Measurements from ENCODE around the gene PKD1L1.

The PKD1L1 gene

DNA sequence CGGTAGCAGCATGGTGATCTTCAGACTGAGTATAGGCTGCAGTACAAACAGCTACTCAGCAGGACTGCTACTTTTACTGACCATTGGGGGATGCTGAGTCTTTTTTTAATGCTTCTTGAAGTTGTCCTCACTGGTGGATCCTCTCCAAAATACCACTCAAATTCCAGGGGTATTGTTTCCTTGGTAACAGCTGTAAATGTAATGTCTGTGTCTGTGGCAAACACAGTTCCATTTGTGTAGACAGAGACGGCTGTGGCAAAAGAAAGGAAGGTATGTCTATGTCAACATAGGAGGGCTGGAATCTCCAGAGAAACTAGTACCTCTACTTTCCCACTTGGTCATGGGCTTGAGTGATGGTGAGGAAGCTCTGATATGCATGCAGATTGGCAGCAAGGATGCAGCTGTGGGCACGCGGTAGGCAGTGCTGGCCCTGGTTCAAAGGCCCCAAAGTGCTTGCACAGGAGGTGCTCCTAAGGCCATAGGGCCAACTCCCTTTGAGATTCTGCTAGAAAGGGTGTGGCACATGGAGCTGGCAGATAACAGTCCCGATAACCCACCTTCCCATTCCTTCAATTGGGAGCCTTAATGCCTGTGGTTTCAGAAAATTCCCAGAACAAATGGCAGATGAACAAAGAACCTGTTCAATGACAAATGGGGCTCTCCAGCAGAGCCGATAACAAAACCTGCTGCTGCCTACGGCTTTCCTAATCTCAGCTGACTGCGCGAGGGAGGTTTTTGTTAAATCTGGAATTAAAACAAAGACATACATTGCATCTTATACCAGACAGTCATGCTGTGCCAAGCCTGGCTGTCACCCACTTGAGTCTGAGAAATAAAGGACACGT is 43.0 kb downstream of the PKD1L1 start:
- DNase-seq (ENCODE audit: low read depth): no peak

DNA sequence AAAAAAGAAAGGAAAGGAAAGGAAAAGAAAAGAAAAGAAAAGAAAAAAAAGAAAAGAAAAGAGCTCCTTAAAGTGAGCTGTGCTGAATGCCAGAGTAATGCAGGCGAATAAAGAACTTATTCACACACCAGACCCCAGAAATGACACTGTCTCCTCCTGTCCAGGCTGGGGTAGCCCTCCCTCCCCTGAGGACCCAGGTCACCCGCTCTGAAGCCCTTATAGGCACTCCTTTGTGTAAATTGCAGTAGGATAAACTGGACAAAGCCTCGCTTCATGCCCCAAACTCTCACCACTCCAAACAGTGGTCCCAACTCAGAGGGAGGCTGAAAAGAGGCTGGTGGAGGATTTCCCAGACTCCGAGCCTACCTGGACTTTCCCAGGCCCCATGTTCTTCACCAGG is 46.3 kb downstream of the PKD1L1 start:
- no peak for DNase-seq (ENCODE audit: low read depth)

DNA sequence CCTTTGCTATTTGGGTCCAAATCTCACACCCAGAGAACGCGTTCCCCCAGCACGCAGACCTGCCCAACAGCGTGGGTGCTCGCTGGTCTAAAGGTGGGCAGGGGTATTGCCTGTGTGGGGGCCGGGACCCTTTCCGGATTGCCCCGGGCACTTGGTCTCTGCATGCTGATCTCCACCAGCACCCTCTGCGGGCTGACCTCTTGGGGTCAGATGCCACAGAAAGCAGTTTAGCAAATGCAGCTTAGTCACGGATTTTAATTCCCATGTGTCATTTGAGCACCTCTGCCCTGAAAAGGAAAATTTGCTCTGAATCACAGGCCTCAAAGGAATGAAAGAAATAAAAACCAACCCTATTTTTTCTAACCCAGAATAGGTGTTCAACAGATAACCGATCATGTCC is 46.7 kb downstream of the PKD1L1 start:
- no peak for DNase-seq (ENCODE audit: low read depth)

DNA sequence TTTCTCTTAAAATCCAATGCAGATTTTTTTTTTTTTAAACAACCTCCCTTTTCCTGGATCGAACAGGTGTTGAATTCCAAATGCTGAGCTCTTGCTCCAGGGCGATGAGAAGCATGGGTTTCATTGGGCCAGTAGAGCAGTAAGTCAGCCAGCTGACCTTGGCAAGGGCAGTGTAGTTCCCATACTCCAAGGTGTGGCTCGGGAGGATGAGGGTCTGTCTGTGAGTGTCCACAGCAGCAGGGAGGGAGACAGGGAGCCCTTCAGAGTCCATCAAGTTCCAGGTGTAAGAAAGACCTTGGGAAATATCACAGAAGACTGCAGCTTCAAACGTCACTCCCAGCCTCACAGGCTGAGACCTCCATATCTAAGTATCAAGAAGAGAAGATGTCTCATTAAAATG is 50.4 kb downstream of the PKD1L1 start:
- DNase-seq (ENCODE audit: low read depth): no peak

DNA sequence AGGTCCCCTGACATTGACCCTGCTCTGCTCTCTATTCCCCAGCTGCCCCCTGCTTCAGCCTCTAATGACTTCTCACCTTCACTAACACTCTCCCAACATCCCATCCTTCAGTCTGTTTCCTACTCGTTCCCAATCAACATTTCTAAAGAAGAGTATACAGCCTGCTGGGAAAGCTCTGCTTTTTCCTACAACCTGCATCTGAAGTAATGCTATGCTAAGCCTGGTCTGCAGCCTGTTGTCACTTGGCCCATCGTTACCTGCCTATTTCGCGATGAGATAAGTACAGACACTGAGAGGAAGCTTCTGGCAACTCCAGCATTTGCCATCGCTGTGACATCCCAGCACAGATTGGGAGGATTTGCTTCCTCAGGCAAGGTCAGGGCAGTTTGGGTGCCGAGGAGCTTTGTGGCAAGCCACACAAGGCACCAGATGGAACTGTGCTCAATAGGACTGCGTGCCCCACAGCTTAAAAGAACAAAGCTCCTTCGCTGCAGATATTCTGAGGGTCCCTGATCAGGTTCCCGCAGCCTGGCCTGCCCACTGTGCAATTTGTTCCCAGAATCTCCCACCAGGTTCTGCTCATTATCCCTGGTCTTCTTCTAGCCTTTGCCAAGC is 51.4 kb downstream of the PKD1L1 start:
- DNase-seq (ENCODE audit: low read depth): no peak

DNA sequence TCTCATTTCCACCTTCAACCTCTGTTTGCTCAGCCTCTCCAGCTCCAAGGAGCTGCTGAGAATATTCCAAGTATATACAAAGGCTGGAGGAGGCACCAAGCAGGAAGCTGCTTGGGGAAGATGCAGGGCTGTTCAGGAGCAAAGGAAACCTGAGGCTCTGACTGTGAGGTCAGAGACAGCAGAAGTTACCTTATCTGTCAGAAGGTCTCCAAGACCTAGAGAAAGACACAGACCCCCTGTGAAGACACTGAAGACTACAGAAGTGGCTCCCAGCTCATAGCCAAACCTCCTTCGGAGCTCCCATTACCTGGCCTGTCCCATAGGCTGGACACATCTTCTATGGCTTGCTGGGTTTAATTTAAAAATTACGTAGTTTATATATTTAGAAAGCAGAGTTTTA is 53.2 kb downstream of the PKD1L1 start:
- DNase-seq (ENCODE audit: low read depth): no peak

DNA sequence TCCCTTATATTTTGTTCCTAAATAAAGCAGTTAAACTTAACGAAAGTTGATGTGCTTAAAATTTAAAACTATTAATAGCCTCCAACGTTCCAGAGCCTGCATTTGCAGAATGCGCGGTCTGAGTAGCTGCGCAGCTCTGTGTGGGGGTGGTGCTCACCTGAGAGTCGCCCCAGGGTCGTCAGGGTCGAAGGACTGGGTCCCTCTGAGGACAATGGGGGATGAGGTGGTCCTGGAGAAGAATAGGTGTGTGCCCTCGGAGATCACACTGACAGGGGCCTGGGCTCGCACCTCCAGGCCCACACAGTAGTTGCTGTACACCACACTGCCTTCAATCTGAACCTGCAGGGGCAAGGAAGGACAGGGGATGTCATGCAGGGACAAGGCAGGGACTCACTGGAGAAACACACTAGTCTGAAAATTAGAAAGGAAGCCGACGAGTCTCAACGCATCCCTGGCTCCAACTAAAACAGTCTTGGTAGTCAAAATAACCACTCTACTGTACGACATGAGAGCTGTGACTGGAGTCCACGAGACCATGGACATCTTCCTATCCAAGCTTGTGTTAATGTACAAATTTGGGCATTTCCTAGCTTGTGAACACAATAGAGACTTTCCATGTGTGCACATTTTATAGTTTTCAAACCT is 54.4 kb downstream of the PKD1L1 start:
- DNase-seq (ENCODE audit: low read depth): no peak

DNA sequence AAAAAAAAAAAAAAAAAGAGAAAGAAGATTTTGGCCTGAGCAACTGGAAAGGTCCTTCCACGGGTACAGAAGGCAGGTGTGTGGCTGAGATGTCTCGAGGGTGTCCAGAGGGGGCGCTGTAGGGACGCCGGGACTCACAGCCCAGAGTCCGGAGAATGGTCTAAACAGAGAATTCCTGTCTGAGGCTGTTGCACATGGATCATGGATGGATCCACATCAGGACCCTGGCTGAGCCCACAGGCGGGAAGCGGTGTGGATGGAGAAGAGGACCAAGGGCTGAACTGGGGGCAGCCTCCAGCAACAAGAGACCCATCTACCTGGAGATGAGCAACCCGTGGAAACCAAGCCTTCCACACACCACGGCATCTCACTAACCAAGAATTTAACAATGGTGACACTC is 55.0 kb downstream of the PKD1L1 start:
- DNase-seq (ENCODE audit: low read depth): no peak

DNA sequence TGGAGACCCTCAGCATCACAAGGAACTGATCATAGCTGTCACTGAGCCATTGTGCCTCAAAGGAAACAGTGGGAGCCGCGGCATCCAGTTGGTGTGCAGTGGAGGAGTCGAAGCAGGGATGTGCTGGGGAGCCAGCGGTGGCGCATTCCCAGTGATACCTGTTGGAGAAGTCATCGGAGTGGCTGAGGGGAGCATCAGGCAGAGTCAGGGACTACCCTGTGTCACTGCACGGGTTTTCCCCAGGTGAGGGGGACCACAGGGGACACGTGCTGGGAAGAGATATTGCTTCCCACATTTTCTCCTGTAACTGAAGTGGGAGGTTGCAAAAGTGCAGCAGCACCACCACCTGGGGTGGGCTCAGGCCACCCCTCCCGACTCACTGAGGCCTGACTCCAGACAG is 57.7 kb downstream of the PKD1L1 start:
- DNase-seq (ENCODE audit: low read depth): no peak

DNA sequence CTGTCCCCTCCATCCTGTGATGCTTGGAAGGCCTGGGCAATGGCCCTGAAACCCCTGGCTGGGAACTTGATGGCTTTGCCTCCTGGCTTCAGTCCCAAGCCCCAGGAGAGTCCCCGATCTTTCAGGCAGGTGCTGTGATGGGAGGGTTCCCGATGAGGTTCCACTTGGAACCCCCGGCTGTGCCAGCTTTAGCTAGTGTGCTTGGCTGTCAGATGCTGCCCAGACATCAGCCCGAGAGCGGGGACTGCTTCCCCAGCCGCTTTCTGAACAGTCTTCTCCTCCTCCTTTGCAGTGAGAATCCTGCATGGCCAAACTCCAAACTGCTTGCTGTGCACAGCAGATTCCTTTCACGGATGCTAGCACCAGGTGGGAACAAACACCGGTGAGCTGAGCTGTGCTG is 58.1 kb downstream of the PKD1L1 start:
- DNase-seq (ENCODE audit: low read depth): no peak

DNA sequence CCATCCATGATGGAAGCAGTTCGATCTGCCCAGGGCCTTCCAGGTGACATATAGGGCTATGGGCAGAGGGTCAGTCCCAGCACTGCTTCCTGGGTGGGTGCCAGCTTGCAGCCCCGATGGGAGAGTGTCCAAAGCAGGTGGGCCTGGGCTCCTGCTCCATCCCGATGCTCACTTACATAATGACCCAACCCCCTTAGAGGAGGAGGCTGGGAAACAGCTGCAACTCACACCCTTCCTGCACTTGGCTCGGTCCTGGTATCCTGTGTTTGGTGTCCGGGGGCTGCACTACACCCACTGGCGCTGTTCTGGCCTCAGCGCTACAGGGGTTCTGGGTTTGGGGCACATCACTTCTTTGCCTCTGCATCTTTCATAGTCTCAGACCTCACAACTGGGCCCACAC is 58.5 kb downstream of the PKD1L1 start:
- DNase-seq (ENCODE audit: low read depth): no peak

DNA sequence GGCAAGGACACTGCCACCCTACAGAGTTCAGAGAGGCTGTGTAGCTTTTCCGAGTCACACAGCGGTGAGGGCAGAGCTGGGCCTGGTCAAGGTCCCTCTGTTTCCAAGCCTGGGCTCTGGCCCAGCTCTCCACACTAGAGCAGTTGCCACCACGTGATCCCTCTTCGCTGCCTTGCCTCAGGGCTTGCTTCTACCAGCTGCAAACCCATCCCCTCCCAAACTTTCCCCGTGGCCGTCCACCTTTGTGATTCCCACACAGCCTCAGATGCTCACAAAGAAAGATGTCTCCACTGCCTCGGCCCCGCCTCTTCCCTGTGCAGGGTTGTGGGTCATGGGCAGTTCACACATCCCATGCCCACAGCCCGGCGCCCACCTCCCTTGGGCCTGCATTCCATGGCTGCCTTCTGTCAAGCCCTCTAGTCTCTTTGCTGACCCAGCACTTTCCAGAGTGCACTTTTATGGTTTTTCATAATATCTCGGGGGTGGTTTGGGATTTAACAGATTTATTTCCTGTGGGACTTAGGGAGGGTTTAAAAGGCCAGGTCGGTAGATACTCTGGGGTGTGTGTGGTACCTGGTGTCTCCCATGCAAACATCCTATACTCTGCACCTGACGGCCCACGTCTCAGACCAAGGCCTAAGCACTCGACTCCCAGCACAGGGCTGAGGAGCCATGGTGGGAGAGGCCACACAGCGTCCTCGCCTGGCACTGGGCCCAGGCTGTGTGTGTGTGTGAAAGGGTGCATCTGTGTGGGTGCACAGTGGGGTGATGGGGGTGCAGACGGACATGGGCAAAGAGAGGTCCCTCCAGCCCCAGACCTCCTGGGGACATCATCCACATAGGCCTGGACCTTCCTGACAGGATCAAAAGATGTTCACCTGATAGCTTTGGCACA is 59.6 kb downstream of the PKD1L1 start:
- no peak for DNase-seq (ENCODE audit: low read depth)

DNA sequence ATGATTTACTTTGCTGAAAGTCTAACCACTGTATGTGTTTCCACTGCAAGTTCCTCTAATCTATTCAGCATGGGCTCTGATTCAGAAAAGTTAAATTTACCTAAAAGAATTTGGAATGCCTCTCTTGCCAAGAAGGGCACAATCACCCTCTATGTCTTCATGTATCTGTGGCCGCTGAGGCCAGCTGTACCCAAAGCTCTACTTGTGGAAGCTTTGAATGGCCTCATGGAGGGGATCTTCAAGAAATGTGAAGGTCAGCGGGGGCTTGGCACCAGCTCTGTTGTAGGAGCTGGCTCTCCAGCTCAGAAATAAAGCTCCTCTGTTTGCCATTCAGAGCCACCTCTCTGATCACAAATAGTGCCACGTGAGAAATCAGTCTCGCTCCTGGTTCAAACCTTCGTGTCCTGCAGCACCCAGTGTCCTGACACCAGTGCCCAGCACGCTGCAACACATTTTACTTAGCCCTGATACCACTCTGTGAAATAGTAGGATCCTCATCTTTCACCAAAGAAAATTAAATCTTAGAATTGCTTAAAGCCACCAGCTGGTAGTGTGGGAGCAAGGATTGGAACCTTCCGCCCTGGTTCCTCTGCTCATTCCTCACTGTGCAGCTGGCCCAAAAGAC is 61.1 kb downstream of the PKD1L1 start:
- no peak for DNase-seq (ENCODE audit: low read depth)

DNA sequence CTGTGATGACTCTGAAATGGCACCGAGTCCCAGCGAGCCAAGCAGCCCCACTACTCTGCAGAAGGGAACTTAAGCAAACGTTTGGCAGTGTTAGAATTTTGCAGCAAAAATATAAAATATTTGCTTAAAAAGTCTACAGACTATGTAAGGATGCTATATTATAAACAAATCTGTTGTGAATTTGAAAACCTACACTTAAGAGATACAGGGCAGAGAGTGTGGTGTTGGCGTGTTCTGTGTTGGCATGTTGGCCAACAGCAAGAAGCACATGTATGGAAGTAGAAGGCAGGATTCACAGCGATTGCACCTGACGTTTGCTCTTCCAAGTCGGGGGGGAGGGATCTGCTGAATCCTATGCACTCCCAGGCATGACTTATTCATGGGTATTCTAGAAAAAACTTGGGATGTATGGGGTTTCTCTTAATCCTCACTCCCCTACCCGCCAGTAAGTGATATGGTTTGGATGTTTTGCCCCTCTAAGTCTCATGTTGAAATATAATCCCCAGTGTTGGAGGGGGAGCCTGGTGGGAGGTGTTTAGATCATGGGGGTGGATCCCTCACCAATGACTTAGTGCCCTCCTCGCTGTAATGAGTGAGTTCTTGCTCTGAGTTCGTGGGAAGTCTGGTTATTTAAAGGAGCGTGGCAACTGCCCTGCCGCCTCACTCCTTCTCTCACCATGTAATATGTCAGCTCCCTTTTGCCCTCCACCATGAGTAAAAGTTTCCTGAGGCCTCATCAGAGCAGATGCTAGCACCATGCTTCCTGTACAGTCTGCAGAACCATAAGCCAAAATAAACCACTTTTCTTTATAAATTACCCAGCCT is 62.1 kb downstream of the PKD1L1 start:
- DNase-seq (ENCODE audit: low read depth): no peak

DNA sequence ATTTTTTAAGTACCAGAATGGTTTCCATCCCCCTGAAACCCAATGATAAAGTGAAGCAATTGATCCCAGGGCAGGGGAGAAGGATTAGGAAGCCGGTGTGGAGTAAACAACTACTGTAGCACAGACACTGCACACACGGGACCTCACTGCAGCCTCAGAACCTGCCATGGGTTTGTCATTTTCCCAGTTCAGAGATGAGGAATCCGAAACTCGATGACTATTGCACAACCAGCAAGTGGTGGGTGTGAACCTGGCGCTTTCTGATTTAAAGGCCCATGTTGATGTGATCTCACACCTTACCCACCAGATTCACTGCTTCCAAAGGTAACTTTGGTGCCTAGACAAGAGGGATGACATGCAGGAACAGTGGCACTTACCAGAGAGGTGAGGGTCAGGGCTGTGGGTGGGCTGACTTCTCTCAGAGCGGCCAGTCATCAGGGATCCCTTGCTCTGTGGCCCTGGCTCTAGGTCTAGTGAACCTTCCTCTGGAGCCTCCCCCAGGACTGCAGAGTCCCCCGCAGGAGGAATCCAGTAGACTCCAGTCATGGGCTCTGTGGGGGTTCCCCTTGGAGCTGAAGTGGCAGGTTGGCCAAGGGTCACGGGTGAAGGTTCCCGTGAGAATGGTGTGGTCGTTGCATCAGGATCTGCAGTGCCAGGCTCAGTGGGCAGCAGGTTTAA is 62.8 kb downstream of the PKD1L1 start:
- DNase-seq (ENCODE audit: low read depth): no peak

DNA sequence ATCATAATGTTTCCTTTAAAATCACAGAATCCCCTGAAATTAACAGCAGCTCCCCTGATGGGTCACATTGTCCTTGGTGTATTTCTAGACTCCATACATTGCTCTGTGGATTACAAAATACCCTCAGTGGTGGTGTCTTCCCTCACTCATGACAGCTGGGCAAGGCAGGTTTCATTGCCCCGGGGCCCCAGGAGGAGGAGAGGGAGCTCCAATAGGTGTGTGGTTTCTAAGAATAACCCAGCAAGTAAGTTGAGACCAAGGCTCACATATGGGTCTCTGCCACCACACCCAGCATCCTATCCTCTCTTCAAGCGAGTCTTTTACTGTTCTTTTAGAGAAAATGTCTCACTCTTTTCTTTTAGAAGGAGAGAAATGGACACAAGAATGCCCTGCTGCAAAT is 63.6 kb downstream of the PKD1L1 start:
- DNase-seq (ENCODE audit: low read depth): no peak

DNA sequence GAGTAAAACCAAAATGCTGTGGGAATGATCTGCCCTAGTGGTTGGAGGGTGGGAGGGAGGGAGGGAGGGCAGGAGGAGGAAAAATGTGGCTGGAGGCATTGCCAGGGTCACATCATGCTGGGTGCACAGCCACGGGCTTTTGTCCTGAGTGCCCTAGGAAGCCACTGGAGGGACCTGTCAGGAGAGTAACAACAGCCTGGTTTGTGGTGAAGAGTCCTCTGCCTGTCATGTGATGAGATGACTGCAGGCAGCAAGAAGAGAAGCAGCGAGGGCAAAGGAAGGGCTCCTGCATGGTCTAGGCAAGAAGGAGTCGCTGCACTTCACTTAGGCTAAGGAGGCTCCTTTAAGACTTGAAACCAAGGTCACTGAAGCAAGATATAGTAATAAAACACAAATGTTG is 65.6 kb downstream of the PKD1L1 start:
- no peak for DNase-seq (ENCODE audit: low read depth)

DNA sequence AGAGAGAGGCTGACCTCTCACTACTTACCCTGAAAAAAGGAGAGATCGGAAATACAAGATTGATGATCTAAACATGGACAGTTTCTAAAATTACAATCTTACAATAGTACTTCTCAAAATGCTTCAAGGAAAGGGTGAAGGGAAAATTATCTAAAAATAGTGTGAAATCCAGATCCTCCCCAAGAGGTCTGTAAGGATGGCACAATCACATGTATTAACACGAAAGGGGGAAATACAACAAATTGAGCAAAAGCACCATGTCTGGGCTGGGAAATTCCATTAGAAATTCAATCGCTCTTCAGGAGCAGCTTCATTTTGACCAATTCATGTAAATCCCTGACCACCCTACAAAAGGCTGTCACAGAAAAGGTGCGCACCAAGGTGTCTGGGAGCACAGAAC is 67.0 kb downstream of the PKD1L1 start:
- no peak for DNase-seq (ENCODE audit: low read depth)

DNA sequence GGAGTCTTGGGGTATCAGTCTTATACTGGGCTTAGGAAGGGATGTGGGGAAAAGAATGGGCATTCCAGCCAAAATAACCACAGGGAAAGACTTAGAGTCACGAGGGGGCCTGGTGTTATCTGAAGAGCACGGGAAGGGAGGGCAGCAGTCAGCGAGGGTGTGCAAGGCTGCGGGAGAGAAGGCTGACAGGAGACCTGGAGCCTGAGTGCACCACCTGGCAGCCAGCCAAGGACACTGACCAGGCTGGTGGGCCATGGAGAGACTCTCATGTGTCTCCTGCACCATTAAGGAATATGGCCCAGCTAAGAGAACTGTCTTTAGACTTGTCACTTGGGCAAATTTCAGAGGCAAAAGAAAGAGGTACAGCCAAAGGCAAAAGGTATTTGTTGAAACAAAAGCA is 69.6 kb downstream of the PKD1L1 start:
- DNase-seq (ENCODE audit: low read depth): no peak

DNA sequence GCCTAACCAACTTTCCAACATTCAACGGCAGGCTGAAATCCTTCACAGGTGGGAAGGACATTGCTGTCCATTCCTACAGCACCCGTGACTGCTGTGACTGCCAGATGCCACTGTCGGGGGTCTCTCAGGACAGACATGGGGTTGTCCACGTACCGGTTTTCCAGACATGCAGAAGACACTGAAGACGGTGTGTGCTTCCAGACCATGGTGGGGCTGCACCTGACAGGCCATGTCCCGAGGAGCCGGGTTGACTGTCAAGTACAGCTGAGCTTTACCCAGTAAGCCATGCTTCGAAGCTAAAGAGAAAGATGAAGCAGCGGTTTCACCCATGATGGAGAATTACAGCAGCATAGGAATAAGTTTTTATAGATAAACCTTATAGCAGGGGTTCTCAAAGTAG is 70.9 kb downstream of the PKD1L1 start:
- no peak for DNase-seq (ENCODE audit: low read depth)
